OCI-M2 (cell line): ENCODE data around the gene VSX1.

Experiments used
- DNase-seq: peaks from one replicate; lab custom pipeline; 2025; ENCODE audit not compliant: unreplicated experiment; lab: John Stamatoyannopoulos, UW

VSX1 gene

GRCh38 chr20:25081730-25082497, at the start of gene VSX1:
VSX1 (minus strand) TSS chr20:25082141; CDS start chr20:25082096, 45 bp downstream.
- DNase-seq: no peak

DNA sequence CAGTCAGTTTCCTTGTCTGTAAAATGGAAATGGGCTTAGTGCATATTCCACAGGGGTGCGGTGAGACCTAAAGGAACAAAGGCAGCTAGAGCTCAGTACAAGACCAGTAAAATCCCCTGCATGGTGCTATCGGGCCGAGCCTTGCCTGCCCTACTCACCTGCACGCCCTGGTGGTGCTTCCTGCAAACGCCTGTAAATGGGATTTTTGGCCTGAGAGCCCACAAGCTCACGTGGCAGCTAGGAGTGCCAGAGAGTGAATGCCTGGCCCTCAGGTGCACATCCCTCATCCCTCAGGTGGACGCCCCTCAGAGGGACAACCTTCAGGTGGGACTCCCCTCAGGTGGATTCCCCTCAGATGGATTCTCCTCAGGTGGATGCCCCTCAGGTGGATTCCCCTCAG, 48.0 kb upstream of the VSX1 start:
- no peak for DNase-seq

DNA sequence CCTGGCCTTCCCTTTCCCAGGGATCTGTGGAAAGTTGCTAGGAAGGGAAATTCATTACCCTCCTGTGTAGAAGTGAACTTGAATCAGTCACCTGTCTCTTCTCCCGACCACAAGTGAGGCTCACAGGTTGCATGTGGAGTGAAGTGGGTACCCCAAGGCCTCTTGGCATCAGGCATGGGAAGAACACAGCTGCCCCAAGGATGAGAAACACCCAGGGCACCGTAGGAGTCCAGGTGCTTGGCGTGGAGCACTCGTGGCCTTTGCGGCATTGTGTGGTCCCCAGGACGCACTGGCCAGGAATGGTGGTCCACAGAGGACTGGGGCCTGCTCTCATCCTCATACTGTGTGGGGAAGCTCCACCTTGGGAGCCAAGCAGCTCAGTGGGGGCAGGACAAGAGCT, 47.5 kb upstream of the VSX1 start:
- DNase-seq: no peak

GRCh38 chr20:25128649-25129048, 46.7 kb upstream of the VSX1 start:
- DNase-seq: no peak

- no peak for DNase-seq
Measured at GRCh38 chr20:25127761-25128537, 46.0 kb upstream of the VSX1 start.

DNA sequence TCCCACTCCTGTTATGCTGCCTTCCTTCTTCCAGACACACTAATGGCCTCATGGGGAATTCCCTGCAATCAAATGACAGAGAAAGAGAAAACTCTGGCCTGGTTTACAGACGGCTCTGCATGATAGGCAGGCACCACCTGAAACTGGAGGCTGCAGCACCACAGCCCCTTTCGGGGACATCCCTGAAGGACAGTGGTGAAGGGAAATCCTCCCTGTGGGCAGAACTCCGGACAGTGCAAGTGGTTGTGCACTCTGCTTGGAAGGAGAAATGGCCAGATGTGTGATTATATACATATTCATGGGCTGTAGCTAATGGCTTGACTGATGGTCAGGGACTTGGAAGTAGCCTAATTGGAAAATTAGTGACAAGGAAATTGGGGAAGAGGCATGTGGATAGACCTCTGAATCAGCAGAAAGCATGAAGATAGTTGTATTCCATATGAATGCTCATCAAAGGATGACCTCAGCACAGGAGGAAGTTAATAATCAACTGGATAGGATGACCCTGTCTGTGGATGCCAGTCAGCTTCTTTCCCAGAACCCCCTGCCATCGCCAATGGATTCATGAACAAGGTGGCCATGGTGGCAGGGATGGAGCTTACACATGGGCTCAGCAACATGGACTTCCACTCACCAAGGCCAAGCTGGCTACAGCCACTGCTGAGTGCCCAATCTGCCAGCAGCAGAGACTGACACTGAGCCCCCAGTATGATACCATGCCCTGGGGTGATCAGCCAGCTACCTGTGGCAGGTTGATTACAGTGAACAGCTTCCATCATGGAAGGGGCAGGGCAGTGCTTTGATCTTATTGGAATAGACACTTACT, 44.5 kb upstream of the VSX1 start:
- DNase-seq: no peak

DNA sequence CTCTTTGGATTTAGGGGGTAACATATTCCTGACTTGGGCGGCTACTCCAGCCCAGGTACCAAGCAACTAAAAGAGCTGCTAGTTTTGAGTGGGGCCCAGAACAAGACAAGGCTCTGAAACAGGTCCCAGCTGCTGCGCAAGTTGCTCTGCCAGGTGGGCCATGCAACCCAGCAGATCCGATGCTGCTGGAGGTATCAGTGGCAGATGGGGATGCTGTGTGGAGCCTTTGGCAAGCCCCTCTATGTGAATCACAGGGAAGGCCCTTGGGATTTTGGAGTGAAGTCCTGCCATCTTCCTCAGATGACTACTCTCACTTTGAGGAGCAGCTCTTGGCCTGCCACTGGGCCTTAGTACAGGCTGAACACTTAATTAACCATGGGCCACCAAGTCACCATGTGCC, 43.7 kb upstream of the VSX1 start:
- no peak for DNase-seq

DNA sequence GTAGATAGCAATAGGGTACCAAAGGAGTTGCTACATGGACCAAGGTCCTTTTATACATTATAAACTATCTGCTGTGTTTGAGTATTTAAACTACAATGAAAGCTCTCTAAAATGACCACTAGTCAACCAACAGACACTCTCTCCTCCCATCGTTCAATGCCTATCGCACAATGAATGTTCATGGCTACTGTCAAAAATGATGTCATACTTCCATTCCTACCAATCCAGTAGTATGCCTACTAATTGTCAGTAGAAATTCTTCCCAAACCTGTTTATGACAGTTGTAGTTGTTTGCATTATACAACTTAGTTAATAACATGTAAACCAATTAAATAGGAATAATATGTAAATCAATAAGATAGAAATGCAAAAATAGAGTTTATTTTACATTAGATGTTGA, 39.0 kb upstream of the VSX1 start:
- DNase-seq: no peak

- no peak for DNase-seq
Measured at GRCh38 chr20:25120457-25120856, 38.5 kb upstream of the VSX1 start.

DNA sequence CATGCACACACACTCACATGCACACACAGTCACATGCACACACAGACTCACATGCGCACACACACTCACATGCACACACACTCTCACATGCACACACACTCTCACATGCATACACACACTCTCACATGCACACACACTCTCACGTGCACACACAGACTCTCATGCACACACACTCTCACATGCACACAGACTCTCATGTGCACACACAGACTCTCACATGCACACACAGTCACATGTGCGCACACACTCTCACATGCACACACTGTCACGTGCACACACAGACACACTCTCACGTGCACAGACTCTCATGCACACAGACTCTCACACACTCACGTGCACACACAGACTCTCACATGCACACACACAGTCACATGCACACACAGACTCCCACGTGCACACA, 36.6 kb upstream of the VSX1 start:
- no peak for DNase-seq

DNA sequence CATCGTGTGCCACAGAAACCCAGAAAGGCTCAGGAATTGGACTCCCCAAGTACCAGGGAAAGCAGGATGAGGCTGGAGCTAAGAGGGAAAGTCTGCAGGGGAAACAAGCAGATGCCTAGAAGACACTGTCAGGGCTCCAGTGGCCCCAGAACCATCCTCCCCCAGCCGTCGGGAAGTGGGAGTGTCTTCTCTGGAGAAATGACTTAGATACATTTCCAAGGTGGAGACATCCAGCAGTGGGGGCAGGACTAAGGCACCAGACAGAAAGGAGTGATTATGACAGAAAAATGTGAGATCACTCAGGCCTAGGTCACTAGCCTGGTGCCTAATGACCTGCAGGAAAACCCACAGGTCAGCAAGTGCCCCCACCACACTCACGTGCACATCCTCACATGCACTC, 36.0 kb upstream of the VSX1 start:
- DNase-seq: no peak

GRCh38 chr20:25116739-25117458, 35.0 kb upstream of the VSX1 start:
- no peak for DNase-seq

GRCh38 chr20:25103526-25103925, 21.6 kb upstream of the VSX1 start:
- no peak for DNase-seq

- no peak for DNase-seq
Measured at GRCh38 chr20:25100914-25101313, 19.0 kb upstream of the VSX1 start.

DNA sequence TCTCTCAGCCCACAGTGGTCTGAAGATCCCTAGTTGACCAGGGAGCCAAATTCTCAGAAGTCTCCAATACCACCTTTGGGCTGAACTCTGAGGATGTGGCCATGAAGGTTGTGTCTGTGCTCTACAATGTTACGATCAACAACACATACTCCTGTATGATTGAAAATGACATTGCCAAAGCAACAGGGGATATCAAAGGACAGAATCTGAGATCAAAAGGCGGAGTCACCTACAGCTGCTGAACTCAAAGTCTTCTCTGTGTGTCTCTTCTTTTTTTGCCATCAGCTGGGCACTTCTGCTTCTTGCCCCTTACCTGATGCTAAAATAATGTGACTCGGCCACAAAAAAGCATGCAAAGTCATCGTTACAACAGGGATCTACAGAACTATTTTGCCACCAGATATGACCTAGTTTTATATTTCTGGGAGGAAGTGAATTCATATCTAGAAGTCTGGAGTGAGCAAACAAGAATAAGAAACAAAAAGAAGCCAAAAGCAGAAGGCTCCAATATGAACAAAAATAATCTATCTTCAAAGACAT, 17.7 kb upstream of the VSX1 start:
- DNase-seq: no peak

- no peak for DNase-seq
Measured at GRCh38 chr20:25097498-25097897, 15.6 kb upstream of the VSX1 start.

GRCh38 chr20:25090492-25091429, 8.8 kb upstream of the VSX1 start:
- DNase-seq: no peak

GRCh38 chr20:25089662-25090061, 7.7 kb upstream of the VSX1 start:
- DNase-seq: no peak

DNA sequence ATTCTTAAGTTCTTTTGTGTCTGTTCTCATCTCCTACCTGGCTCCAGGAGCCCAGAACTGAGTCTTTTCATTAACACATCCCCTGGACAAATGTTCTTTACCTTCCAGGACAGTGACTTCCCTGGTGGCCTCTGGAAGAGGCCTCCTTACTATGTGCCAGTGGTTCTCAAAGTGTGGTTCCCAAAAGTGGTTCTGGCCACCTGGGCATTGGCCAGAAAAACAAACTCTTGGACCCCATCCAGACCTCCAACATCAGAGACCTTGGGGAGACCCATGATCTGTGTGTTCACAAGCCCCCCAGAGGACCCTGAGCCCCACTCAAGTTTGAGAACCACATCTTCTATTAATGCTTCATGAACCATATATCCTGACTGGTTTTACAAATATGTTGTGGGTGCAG, 7.2 kb upstream of the VSX1 start:
- DNase-seq: no peak

GRCh38 chr20:25088267-25088666, 6.3 kb upstream of the VSX1 start:
- DNase-seq: no peak
